Gastroesophageal sphincter (tissue), 4 donors: ENCODE data around the gene OGDH. TPM values are rescaled to one million over a fixed set of nuclear protein-coding genes. Genes with fewer than 3 reads are reported as not detected.

Experiments used
- ATAC-seq: fragments of 150-250 bp; one replicate; pipeline ENCODE4 v1.9.1; 2016; ENCODE audit warnings: mild to moderate bottlenecking, moderate library complexity
- H3K27ac ChIP-seq, 4 donors: fragments of 200-600 bp; sonication (generic) in 3 of 4; 1 replicate in 3 of 4; 2 replicates in 1 of 4; pipeline ENCODE4 v1.5.1; 2016 to 2019
- H3K27me3 ChIP-seq: fragments of 200-600 bp; sonication (generic); one replicate; pipeline ENCODE4 v1.5.1; 2019
- H3K36me3 ChIP-seq, 2 donors: fragments of 200-600 bp; sonication (generic); one replicate each; pipeline ENCODE4 v1.5.1; 2019; ENCODE audit warnings: control low read depth in 1 of 2
- H3K4me1 ChIP-seq, 3 donors: fragments of 200-600 bp; sonication (generic); 1 replicate in 2 of 3; 2 replicates in 1 of 3; pipeline ENCODE4 v1.5.1; 2016 to 2019; ENCODE audit warnings: control low read depth in 2 of 3
- H3K4me3 ChIP-seq, 2 donors: fragments of 200-600 bp; sonication (generic); one replicate each; pipeline ENCODE4 v1.5.1; 2019; ENCODE audit warnings: mild to moderate bottlenecking in 1 of 2, moderate library complexity in 1 of 2
- H3K9me3 ChIP-seq, 3 donors: fragments of 200-600 bp; sonication (generic); one replicate each; pipeline ENCODE4 v1.5.1; 2017 to 2019; ENCODE audit warnings: control low read depth in 2 of 3
- EP300 ChIP-seq: sonication (generic); formaldehyde crosslinking; IDR thresholded peaks from one replicate; pipeline ENCODE4 v1.6.1; 2017; ENCODE audit warnings: antibody characterized with exemption, mild to moderate bottlenecking
- POLR2A ChIP-seq, 2 donors: fragments of 450-650 bp; IDR thresholded peaks; one replicate each; pipeline ENCODE4 v1.6.1; 2017; ENCODE audit warnings: antibody characterized with exemption in 2 of 2, mild to moderate bottlenecking in 2 of 2, moderate library complexity in 1 of 2
- POLR2AphosphoS5 ChIP-seq: sonication (generic); formaldehyde crosslinking; IDR thresholded peaks from one replicate; pipeline ENCODE4 v1.6.1; 2017; ENCODE audit warnings: antibody characterized with exemption
- WGBS, 2 donors: methylation state at CpG; one replicate each; pipeline ENCODE4 v1.1.5; 2018; ENCODE audit warnings: low coverage in 1 of 2; 5-methylcytosine and 5-hydroxymethylcytosine counted together
- total RNA-seq, 4 donors: library from RNA; depleted of rRNA; stranded (reverse); fragments of >200 nt; gene quantifications; one replicate each; pipeline ENCODE4 v1.1.0, GENCODE V29; 2016
- TF ChIP-seq, protein P1 (sequence below), 4 experiments: fragments of 200-600 bp in 2 of 4; fragments of 450-650 bp in 2 of 4; sonication (generic) in 1 of 4; IDR thresholded peaks; one replicate each; pipeline ENCODE4 v1.5.1; 2017 to 2019; ENCODE audit warnings: antibody characterized with exemption in 4 of 4, mild to moderate bottlenecking in 2 of 4, moderate library complexity in 2 of 4

Gene OGDH
- total RNA-seq, 4 donors from 2014 or later, result 112 to 222 (median 137) TPM

GRCh38 chr7:44673324-44673723 is 66.9 kb downstream of the OGDH start:
- TF ChIP-seq, protein P1, sequence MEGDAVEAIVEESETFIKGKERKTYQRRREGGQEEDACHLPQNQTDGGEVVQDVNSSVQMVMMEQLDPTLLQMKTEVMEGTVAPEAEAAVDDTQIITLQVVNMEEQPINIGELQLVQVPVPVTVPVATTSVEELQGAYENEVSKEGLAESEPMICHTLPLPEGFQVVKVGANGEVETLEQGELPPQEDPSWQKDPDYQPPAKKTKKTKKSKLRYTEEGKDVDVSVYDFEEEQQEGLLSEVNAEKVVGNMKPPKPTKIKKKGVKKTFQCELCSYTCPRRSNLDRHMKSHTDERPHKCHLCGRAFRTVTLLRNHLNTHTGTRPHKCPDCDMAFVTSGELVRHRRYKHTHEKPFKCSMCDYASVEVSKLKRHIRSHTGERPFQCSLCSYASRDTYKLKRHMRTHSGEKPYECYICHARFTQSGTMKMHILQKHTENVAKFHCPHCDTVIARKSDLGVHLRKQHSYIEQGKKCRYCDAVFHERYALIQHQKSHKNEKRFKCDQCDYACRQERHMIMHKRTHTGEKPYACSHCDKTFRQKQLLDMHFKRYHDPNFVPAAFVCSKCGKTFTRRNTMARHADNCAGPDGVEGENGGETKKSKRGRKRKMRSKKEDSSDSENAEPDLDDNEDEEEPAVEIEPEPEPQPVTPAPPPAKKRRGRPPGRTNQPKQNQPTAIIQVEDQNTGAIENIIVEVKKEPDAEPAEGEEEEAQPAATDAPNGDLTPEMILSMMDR (IDR thresholded peaks at IDR 0.05), result no peak
- TF ChIP-seq POLR2AphosphoS5 (no peak), POLR2A (IDR thresholded peaks at IDR 0.05) (no peak), EP300 (no peak)
- H3K27ac ChIP-seq, result no peak overlapping the region
- H3K36me3 ChIP-seq, result peaks cover 0 to 72% of the 10 kb centered on the region in 2 donors
- no peak for ATAC-seq
- H3K4me1 ChIP-seq, result peaks cover 0 to 5% (median 0%) of the 10 kb centered on the region in 3 donors
- no peaks in the 10 kb centered on the region for H3K27me3 ChIP-seq
- WGBS, 2 donors, result 92% methylated on average over 2 of the region's 2 CpGs; no CpG with 5 or more reads in 1 of the 2 donors
- no peaks in the 10 kb centered on the region for H3K9me3 ChIP-seq
- no peak overlapping the region for H3K4me3 ChIP-seq

DNA sequence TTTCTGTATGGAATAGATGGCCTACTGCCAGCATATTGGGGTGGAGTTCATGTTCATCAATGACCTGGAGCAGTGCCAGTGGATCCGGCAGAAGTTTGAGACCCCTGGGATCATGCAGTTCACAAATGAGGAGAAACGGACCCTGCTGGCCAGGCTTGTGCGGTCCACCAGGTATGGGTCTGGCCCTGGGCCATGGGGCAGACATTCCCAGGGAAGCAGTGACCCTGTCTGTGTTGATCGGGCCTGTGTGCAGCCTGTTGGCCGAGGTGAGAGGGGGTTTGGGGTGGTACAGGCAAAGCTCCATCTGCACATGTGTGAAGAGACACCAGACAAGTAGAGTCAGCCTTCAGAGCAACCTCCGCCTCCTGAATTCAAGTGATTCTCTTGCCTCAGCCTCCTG is 67.3 kb downstream of the OGDH start:
- ATAC-seq, result no peak
- peaks cover 0 to 71% of the 10 kb centered on the region in 2 donors for H3K36me3 ChIP-seq

GRCh38 chr7:44674381-44674780 is 68.0 kb downstream of the OGDH start:
- H3K4me1 ChIP-seq, result peaks cover 0 to 15% (median 3%) of the 10 kb centered on the region in 3 donors
- H3K27me3 ChIP-seq, result no peaks in the 10 kb centered on the region
- peaks cover 0 to 72% of the 10 kb centered on the region in 2 donors for H3K36me3 ChIP-seq
- TF ChIP-seq POLR2AphosphoS5 (no peak), EP300 (no peak), POLR2A (IDR thresholded peaks at IDR 0.05) (no peak)
- TF ChIP-seq, protein P1 (IDR thresholded peaks at IDR 0.05), result no peak
- no peak overlapping the region for H3K4me3 ChIP-seq
- ATAC-seq, result no peak
- WGBS, 2 donors, result no CpG with 5 or more reads among the region's 7 CpGs
- H3K9me3 ChIP-seq, result no peaks in the 10 kb centered on the region
- no peak overlapping the region for H3K27ac ChIP-seq

More for the DNA sequence above, 67.3 kb downstream of the OGDH start:
- Histone ChIP-seq H3K9me3 (no peaks in the 10 kb centered on the region), H3K27ac (no peak overlapping the region), H3K4me1 (peaks cover 0 to 9% (median 0%) of the 10 kb centered on the region in 3 donors), H3K27me3 (no peaks in the 10 kb centered on the region), H3K4me3 (no peak overlapping the region)
- TF ChIP-seq, protein P1 (IDR thresholded peaks at IDR 0.05), result no peak
- TF ChIP-seq POLR2AphosphoS5, result no peak
- TF ChIP-seq EP300, result no peak
- TF ChIP-seq POLR2A (IDR thresholded peaks at IDR 0.05), result no peak
- whole genome bisulfite sequencing, 2 donors, result 100% methylated on average over 1 of the region's 6 CpGs; no CpG with 5 or more reads in 1 of the 2 donors

GRCh38 chr7:44676776-44677175 is 70.3 kb downstream of the OGDH start:
- Histone ChIP-seq H3K9me3 (no peaks in the 10 kb centered on the region), H3K4me3 (no peak overlapping the region), H3K27me3 (no peaks in the 10 kb centered on the region), H3K36me3 (peaks cover 0 to 90% of the 10 kb centered on the region in 2 donors), H3K4me1 (peaks cover 0 to 23% (median 4%) of the 10 kb centered on the region in 3 donors), H3K27ac (no peak overlapping the region)
- WGBS, 2 donors, result 94 to 100% methylated on average over 3 to 4 of the region's 4 CpGs
- no peak for TF ChIP-seq POLR2A (IDR thresholded peaks at IDR 0.05)
- TF ChIP-seq, protein P1 (IDR thresholded peaks at IDR 0.05), result no peak
- TF ChIP-seq POLR2AphosphoS5, result no peak
- no peak for TF ChIP-seq EP300
- no peak for ATAC-seq

GRCh38 chr7:44678101-44678470 is 71.7 kb downstream of the OGDH start:
- Histone ChIP-seq H3K4me3 (no peak overlapping the region), H3K4me1 (peaks cover 0 to 23% (median 4%) of the 10 kb centered on the region in 3 donors), H3K27ac (peak overlapping the region in 2 of 4 donors; percentile 2 to 7), H3K27me3 (no peaks in the 10 kb centered on the region), H3K36me3 (peaks cover 0 to 99% of the 10 kb centered on the region in 2 donors), H3K9me3 (no peaks in the 10 kb centered on the region)
- TF ChIP-seq EP300 (no peak), POLR2A (IDR thresholded peaks at IDR 0.05) (no peak), POLR2AphosphoS5 (no peak)
- TF ChIP-seq, protein P1 (IDR thresholded peaks at IDR 0.05), result no peak
- ATAC-seq, result no peak
- WGBS, 2 donors, result 75% methylated on average over 3 of the region's 4 CpGs; no CpG with 5 or more reads in 1 of the 2 donors
